Measurements from ENCODE around the gene DEF6. TPM values are rescaled to one million over a fixed set of nuclear protein-coding genes. Genes with fewer than 3 reads are reported as not detected.

The DEF6 gene
- polyA plus RNA-seq, 1 of the 3 experiments (the other 2 are of a cell fraction): 0.13 TPM

- Histone ChIP-seq H3K36me3 (replicated peaks in 1 of 2; ENCODE audit: control insufficient read depth in 1 of 2, insufficient read depth in 2 of 2, low read length in 1 of 2) (no peaks in the 10 kb centered on the region), H3K4me3 (ENCODE audit: low read depth in 2 of 2, low read length in 1 of 2) (no peak overlapping the region), H3K4me1 (ENCODE audit: control insufficient read depth in 1 of 2, insufficient read depth in 2 of 2, low read depth in 1 of 2, low read length in 1 of 2) (no peaks in the 10 kb centered on the region), H3K79me2 (ENCODE audit: insufficient read depth) (no peaks in the 10 kb centered on the region), H3K9me2 (no peaks in the 10 kb centered on the region), H2AFZ (ENCODE audit: low read depth) (no peak overlapping the region), H3F3A (replicated peaks; ENCODE audit: insufficient read depth) (no peaks in the 10 kb centered on the region), H3K9me3 (no peaks in the 10 kb centered on the region), H4K20me1 (ENCODE audit: insufficient read depth) (no peaks in the 10 kb centered on the region), H3K9ac (no peak overlapping the region), H3K4me2 (no peak overlapping the region), H3K27ac (ENCODE audit: low read depth in 2 of 2, low read length in 1 of 2) (no peak overlapping the region), H3K27me3 (ENCODE audit: insufficient read depth) (peaks cover 5% of the 10 kb centered on the region; the same call in 1 of the 2 replicates)
- POLR2A ChIA-PET: interaction anchor here (0.7 kb wide), 1 partner anchor 10 kb away, joined by 3 read pairs; no protein-coding TSS in a partner anchor
- CTCF ChIA-PET: interaction anchor here (0.7 to 1.4 kb wide), 2 partner anchors 13 to 17 kb away, joined by 3 to 5 read pairs; partner anchors contain the start of gene DEF6
- TF ChIP-seq TAF1 (IDR thresholded peaks at IDR 0.05; ENCODE audit: borderline replicate concordance, low read depth, low read length) (no peak), NRF1 (IDR thresholded peaks at IDR 0.05; ENCODE audit: low read depth, low read length) (no peak), ZBTB33 (IDR thresholded peaks at IDR 0.05; ENCODE audit: borderline replicate concordance, low read depth) (no peak), REST (IDR thresholded peaks at IDR 0.05; ENCODE audit: low read depth, low read length) (no peak), FOSL2 (IDR thresholded peaks at IDR 0.05; ENCODE audit: borderline replicate concordance, low read depth) (no peak), MXI1 (IDR thresholded peaks at IDR 0.05; ENCODE audit: low read depth, low read length) (no peak), TEAD4 (IDR thresholded peaks at IDR 0.05; ENCODE audit: borderline replicate concordance, insufficient read depth) (no peak), EP300 (IDR thresholded peaks at IDR 0.05; ENCODE audit: borderline replicate concordance in 1 of 2, low read depth in 1 of 2, low read length in 1 of 2) (no peak), PBX3 (IDR thresholded peaks at IDR 0.05) (no peak), RAD21 (IDR thresholded peaks at IDR 0.05; ENCODE audit: low read length) (no peak), USF2 (IDR thresholded peaks at IDR 0.05; ENCODE audit: borderline replicate concordance, low read depth, low read length) (no peak), GABPA (IDR thresholded peaks at IDR 0.05; ENCODE audit: low read depth) (no peak)
- WGBS (ENCODE audit: low lambda C conversion rate): 80% methylated on average over 6 of the region's 6 CpGs
- DNase-seq: no peak
These were observed 12.7 kb downstream of the DEF6 start for GRCh38 chr6:35310265-35310831.
